SK-N-SH treated with all-trans-retinoic acid at 6 μM for 48 hours (cell line): ENCODE measurements around the gene CCL15.

Experiments
- BACH2 ChIP-seq: fragments of 250-450 bp; sonication (Bioruptor Pico); IDR thresholded peaks from 2 replicates; pipeline ENCODE4 v1.9.0; 2021; ENCODE audit warnings: mild to moderate bottlenecking, borderline replicate concordance
- CREB5 ChIP-seq: fragments of 250-450 bp; sonication (Bioruptor Pico); IDR thresholded peaks from 2 replicates; pipeline ENCODE4 v1.5.1; 2020; ENCODE audit warnings: low read depth, mild to moderate bottlenecking, moderate library complexity
- CSDC2 ChIP-seq: fragments of 250-450 bp; sonication (Bioruptor Pico); IDR thresholded peaks from 2 replicates; pipeline ENCODE4 v1.5.0; 2020; ENCODE audit warnings: mild to moderate bottlenecking, moderate library complexity
- ESRRG ChIP-seq: fragments of 250-450 bp; sonication (Bioruptor Pico); IDR thresholded peaks from 2 replicates; pipeline ENCODE4 v1.6.1; 2021; ENCODE audit warnings: mild to moderate bottlenecking
- GLIS3 ChIP-seq: fragments of 250-450 bp; sonication (Bioruptor Pico); IDR thresholded peaks from 2 replicates; pipeline ENCODE4 v1.5.0; 2020; ENCODE audit warnings: mild to moderate bottlenecking, moderate library complexity
- ISL1 ChIP-seq: fragments of 250-450 bp; sonication (Bioruptor Pico); IDR thresholded peaks from 2 replicates; pipeline ENCODE4 v2.1.2; 2022; ENCODE audit warnings: mild to moderate bottlenecking, moderate library complexity
- PATZ1 ChIP-seq: fragments of 250-450 bp; sonication (Bioruptor Pico); IDR thresholded peaks from 2 replicates; pipeline ENCODE4 v1.8.0; 2020; ENCODE audit warnings: mild to moderate bottlenecking, moderate library complexity, borderline replicate concordance
- ZFP3 ChIP-seq: fragments of 250-450 bp; sonication (Bioruptor Pico); IDR thresholded peaks from 2 replicates; pipeline ENCODE4 v1.5.0; 2020; ENCODE audit warnings: mild to moderate bottlenecking, moderate library complexity
- ZFP30 ChIP-seq: fragments of 450-650 bp; formaldehyde crosslinking; IDR thresholded peaks from 2 replicates; pipeline ENCODE4 v1.5.0; 2022; ENCODE audit warnings: mild to moderate bottlenecking, moderate library complexity
- ZNF8 ChIP-seq: fragments of 450-650 bp; formaldehyde crosslinking; IDR thresholded peaks from 2 replicates; pipeline ENCODE4 v1.5.0; 2020; ENCODE audit warnings: mild to moderate bottlenecking, moderate library complexity

- TF ChIP-seq PATZ1, result no peak
- no peak for TF ChIP-seq CSDC2
- no peak for TF ChIP-seq CREB5 (CRISPR knock-in tag)
- no peak for TF ChIP-seq GLIS3 (CRISPR knock-in tag)
- TF ChIP-seq ZFP3 (CRISPR knock-in tag), result no peak
- no peak for TF ChIP-seq BACH2 (CRISPR knock-in tag)
- no peak for TF ChIP-seq ZFP30
- TF ChIP-seq ZNF8 (CRISPR knock-in tag), result no peak
- TF ChIP-seq ISL1, result no peak
- TF ChIP-seq ESRRG (CRISPR knock-in tag), result no peak
Measured at GRCh38 chr17:35984140-35984539, 17.2 kb downstream of the CCL15 start.
